HG03442 (cell line): ENCODE measurements around the gene IL12RB2.

Experiments
- ATAC-seq: cut with Tn5 transposase; IDR thresholded peaks from one replicate; pipeline ENCODE4 v1.9.1; 2021; ENCODE audit warnings: mild to moderate bottlenecking, moderate library complexity; ENCODE audit not compliant: unreplicated experiment

IL12RB2 gene, protein sequence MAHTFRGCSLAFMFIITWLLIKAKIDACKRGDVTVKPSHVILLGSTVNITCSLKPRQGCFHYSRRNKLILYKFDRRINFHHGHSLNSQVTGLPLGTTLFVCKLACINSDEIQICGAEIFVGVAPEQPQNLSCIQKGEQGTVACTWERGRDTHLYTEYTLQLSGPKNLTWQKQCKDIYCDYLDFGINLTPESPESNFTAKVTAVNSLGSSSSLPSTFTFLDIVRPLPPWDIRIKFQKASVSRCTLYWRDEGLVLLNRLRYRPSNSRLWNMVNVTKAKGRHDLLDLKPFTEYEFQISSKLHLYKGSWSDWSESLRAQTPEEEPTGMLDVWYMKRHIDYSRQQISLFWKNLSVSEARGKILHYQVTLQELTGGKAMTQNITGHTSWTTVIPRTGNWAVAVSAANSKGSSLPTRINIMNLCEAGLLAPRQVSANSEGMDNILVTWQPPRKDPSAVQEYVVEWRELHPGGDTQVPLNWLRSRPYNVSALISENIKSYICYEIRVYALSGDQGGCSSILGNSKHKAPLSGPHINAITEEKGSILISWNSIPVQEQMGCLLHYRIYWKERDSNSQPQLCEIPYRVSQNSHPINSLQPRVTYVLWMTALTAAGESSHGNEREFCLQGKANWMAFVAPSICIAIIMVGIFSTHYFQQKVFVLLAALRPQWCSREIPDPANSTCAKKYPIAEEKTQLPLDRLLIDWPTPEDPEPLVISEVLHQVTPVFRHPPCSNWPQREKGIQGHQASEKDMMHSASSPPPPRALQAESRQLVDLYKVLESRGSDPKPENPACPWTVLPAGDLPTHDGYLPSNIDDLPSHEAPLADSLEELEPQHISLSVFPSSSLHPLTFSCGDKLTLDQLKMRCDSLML

DNA sequence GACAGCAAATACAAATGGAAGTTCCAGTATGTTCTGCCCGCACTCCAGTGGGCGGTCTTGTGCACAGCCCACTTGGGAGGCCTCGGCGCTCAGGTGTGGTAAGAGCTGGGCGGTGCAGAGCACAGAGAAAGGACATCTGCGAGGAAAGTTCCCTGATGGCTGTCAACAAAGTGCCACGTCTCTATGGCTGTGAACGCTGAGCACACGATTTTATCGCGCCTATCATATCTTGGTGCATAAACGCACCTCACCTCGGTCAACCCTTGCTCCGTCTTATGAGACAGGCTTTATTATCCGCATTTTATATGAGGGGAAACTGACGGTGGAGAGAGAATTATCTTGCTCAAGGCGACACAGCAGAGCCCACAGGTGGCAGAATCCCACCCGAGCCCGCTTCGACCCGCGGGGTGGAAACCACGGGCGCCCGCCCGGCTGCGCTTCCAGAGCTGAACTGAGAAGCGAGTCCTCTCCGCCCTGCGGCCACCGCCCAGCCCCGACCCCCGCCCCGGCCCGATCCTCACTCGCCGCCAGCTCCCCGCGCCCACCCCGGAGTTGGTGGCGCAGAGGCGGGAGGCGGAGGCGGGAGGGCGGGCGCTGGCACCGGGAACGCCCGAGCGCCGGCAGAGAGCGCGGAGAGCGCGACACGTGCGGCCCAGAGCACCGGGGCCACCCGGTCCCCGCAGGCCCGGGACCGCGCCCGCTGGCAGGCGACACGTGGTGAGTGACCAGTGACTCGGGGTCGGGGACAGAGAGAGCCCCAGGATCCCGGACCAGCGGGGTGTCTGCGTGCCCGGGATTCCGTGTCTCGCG is at the start of gene IL12RB2:
TSS of gene IL12RB2 (plus strand) at position 623 of the 810 bp plus-strand sequence. CDS start 12,496 bp downstream, outside the sequence.
- peak; percentile 53 for ATAC-seq

DNA sequence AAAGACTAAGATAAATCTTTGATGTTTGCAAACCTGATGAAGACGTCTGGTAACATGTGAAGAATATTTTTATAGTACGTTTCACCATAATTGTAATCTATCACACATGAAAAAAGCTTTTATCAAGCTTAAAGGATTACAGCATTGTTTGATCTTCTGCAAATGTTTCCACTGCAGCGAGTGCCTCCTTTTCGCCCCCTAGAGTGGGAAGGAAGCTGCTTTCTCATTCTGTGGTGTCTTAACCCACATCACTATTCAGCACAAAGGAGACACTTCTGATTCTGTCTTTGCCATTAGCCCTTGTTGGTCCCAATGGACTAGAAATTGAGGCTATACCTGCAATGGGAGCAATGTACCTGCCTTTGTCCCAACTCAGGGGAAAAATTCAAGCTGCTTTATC is 46.0 kb upstream of the IL12RB2 start:
- no peak for ATAC-seq

DNA sequence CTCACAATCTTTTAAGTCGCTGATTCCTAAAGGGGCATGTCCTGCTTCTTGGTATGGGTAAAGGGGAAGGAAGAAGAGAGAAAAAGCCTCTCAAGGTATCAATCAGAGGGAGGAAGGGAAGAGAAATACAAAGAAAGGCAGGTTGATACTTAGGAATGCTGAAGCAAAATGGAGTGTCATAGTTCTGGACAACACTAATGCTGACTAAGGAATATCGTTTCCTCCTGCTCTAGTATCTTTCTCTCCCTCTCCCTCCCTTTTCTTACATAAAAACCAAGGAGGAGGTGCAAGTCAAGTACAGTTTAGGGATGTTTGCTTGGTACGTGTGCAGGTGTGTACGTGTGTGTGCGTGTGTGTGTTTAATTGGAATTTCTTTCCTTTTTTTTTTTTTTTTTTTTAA is 44.9 kb upstream of the IL12RB2 start:
- no peak for ATAC-seq

DNA sequence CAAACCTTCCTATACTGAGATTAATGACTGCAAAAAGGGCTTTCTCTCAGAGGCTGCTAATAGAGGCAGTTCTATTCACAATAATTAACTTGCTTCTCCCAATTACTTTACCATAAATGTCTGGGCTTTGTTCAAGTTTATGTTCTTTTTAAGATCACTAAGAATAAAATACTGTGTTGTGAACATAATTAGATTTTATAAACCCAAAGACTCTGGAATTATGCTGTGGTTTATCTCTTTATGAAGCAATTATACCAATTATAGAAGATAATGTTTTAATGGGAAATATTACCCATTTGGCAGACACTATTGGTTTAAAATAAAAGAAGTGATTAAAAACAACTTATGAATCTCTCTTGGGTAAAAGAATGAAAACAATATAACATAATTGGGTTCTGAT is 43.5 kb upstream of the IL12RB2 start:
- no peak for ATAC-seq

DNA sequence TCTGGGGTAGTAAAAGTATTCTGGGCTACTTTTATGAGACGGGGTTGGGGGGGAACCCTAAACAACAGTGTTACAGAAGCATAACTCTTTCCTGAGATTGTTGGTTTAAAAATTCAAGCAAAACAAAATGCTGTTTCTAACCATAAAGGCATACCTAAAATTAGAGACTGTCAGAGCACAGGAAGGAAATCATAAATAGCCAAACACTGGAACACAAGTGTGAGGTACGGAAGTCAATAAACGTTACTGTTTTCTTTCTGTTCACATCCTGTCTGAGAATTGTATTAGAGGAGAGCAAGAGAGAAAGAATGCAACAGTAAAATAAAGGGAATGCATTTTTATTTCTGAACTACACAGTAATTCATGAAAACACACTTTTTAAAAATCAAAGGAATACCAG is 42.8 kb upstream of the IL12RB2 start:
- no peak for ATAC-seq

DNA sequence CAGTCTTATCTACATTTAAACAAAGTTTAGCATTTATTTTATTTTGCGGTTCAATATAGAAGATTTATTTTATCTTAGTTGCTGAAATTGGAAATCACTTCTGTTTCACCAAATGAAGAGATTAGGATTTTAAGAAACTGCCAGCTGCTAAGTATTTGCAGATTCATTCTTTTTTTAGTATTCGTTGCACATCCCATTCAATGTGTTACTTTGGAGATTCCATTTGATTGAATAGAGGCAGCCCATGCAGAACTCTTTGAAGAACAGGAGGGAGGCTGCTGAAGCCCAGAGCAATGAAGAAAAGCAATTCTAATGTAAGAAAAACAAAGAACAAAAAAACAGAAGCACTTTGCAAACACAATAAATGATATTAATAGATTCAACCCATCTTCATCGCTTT is 38.6 kb upstream of the IL12RB2 start:
- no peak for ATAC-seq

DNA sequence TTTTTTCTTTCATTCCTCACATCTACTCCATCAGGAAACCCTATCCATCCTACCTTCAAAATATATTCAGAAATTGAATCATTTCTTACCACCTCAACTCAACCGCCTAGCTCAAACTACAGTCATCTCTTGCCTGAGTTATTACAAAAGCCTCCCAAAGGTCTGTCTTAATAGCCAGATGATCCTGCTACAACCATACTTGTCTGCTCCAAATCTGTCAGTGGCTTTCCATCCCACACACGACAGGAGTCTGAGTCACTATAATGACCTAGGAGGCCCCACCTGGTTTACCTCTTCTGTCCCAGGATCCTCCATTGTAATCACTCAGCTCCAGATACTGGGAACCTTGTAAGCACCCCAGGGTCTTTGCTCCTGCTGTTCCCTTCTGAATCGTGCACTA is 37.1 kb upstream of the IL12RB2 start:
- no peak for ATAC-seq

DNA sequence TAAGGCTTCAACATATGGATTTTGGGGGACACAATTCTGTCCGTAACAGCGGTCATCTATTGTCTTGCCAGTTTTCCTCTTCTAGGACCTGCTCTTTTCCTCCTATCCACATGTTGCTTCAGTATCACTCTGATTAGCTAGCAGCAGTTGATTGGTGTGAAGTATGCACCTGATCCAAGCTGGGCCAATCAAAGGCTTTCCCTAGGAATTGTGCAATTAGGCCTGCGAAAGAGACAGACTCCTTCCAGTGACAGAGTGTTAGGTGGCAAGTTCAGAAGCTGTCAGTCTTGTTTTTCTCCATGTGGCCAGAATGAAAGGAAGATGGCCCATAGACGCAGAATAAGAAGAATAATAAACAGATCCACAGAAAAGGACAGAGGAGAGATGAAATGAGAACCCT is 34.1 kb upstream of the IL12RB2 start:
- no peak for ATAC-seq

DNA sequence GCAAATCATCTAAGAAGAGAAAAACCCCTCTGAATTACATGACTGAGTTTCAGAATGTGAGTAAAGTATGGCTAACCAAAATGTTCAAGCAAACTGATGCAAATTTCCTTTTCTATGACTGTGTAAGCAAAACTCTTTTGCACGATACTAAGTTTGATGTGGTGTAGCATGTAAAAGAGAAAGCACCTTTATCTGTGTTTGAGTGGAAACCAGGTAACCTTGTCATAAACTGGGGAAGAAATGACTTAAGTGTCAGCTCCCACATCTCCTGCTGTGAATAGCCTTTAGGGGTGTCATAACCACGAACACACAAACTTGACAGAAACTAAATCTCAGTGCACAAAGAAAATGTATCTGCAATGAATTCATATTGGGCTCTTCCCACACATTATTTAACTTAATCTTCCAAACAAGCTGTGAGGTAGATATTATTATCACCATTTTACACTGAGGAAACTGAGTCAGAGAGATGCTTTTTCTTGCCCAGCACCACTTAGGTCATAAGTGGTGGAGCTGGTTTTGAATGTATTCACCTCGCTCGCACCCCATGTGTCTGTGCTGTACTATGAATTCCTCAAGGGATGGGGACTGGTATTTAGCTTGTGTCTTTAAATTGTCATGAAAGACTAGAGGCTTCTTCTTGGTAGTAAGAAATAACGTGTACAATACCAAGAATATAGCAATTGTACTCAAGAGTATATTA is 32.9 kb upstream of the IL12RB2 start:
- ATAC-seq: peak; percentile 93

DNA sequence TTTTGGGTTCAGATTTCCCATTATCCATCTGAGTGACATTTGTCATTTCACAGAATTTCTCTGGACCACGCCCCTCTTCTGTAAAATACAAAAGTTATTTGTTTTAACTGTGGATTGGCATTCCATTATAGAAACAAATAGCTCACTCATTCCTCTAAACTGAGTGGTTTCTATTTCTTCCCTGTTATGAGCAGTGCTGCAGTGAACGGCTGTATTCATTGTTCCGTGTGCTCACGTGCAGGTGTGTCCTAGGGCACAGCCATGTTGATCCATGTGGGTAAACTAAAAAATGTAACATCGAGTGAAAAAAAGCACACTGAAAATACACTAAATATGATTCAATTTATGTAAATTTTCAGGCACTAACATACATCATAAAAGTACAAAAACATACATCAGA is 27.0 kb upstream of the IL12RB2 start:
- no peak for ATAC-seq

DNA sequence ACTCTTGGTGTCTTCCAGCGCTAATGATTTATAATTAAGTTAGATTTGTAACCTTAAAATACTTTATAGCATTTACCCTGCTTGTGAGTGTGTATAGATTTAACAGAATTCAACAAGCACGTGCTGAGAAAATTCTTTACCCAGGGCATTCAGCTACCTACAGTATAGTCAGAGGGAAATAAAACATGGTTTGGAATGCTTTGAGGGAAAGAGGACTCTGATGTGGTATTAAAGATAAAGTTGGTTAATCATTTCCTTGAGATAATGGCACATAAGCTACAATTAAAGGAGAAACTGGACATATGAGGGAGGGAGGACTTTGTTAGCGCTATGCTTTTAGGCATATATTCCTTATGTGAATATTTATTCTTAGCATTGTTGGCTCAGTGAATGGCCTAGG is 26.4 kb upstream of the IL12RB2 start:
- ATAC-seq: no peak

DNA sequence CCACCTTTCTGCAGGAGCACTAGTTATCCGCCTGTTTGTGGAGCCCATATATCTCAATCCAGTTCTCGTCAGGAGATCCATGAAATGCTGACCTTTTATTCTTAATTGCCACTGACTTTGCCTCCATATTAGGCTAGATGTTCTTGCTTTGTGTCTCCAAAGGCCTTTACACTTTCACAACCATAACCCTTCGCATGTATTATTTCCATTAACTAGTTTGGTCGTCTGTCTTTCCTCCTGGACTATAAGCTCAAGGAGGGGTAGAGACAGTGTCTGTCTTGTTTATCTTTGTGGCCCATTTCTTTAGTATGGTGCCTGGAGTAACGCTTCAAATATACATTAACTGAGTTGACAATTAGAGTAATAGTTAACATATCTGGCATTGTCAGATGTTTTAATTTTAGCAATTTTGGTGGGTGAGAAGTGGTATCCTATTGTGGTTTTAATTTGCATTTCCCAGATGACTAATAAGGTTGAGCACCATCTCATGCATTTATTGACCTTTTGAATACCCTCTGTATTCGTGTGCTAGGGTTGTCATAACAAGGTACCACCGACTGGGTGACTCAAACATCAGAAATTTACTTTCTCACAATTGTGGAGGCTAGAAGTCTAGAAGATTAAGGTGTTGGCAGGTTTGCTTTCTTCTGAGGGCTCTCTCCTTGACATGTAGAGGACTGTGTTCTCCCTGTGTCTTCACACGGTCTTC is 21.7 kb upstream of the IL12RB2 start:
- ATAC-seq: peak; percentile 97

DNA sequence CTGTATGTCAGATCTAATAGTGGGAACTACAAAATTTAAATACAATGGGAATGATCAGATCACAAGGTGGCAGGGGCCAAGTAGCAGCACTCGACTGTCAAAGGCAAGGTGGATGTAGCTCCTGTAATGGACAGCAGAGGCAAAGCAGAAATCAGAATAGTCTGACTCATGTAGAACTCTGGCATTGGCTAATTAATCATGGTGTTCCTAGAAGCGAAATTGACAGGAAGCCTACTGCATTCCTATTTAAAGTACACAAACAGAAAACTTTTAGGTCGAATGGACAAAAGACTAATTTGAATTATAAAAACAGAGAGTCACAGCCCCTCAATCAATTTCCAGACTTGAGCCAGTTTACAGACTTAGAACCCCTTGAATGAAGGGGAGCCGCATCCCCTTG is 17.4 kb upstream of the IL12RB2 start:
- ATAC-seq: no peak

DNA sequence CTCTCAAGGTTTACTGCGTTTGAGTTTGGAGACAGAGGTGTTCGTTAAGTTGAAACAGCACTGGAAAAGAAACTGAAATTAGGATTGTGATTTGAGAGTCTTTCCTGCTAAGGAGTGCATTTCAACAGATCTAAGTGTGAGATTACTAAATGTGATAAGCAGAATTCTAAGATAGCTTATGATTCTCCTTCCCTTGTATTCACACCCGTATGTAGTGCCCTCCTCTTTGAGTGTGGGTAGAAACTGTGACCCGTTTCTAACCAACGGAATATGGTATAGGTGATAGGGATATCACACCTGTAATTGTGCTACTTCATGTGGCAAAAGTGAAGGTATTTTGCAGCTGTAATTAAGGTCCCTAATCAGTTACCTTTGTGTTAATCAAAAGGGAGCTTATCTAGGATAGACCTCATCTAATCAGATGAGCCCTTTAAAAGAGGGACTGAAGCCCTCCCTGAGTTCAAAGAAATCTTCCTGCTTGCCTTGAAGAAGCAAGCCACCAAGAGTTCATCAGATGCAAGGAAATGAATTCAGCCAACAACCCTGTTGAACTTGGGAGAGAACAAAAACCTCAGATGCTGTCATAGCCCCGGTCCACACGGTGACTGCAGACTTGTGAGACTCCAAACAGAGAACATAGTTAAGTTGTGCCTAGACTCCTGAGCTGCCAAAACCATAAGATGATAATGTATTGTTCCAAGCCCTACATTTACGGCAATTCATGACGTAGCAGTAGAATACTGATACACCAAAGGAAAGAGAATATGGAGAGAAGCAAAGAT is 12.6 kb upstream of the IL12RB2 start:
- no peak for ATAC-seq

DNA sequence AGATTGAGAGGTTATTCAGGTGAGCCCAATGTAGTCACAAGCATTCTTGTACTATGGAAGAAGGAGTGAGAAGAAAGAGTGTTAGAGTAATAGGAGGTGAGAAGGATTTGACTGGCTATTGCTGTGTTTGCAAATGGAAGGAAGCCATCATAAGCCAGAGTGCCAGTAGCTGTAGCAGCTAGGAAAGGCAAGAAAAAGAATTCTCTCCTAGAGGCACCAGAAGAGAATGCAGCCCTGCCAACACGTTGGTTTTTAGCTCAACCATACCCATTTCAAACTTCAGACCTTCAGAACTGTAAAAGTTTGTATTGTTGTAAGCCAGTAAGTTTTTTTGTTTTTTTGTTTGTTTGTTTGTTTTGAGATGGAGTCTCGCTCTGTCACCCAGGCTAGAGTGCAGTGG is 8.9 kb upstream of the IL12RB2 start:
- ATAC-seq: no peak

DNA sequence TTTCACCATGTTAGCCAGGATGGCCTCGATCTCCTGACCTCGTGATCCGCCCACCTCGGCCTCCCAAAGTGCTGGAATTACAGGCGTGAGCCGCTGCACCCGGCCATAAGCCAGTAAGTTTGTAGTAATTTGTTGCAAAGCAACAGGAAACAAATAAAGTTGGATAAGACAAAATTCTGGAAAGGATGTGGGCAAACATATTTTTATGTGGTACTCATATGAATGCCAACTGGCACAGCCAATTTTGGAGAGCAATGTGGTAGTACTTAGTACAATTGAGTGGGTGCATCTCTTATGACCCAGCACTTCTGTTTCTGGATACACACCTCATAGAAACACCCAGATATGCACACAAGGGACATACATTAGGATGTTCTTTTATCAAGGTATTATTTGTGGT is 8.4 kb upstream of the IL12RB2 start:
- no peak for ATAC-seq

DNA sequence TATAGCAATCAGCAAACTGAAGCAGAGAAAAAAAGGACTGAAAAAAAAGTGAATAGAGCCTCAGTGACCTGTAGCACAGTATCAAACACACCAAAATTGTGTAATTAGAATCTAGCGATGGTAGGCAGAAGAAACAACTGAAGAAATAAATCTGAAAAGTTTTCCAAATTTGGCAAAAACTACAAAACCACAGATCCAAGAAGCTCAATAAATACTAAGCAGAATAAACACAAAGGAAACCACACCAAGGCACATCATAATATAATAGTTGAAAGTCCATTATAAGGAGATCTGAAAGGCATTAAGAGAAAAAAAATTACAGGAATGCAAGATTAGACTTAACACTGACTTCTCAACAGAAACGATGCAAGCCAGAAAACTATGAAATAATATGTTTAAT is 7.1 kb upstream of the IL12RB2 start:
- no peak for ATAC-seq

DNA sequence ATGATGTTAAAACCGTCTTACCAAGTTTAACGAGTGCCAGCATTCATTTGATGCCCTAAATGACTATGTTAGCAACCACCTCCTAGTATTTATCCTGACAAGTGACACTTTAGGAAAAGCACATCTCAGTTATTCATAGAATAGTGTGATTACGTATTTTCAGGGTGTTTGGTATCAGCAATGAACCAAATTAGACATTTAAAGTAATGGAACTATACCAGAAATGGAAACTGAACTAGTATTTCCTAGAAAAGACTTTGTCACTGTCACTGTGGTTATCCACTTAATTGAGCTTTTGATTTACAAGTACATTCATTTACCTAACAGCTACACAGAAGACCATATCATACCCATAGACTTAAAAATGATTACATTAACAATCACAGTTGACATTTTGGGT is 3.6 kb upstream of the IL12RB2 start:
- ATAC-seq: no peak

DNA sequence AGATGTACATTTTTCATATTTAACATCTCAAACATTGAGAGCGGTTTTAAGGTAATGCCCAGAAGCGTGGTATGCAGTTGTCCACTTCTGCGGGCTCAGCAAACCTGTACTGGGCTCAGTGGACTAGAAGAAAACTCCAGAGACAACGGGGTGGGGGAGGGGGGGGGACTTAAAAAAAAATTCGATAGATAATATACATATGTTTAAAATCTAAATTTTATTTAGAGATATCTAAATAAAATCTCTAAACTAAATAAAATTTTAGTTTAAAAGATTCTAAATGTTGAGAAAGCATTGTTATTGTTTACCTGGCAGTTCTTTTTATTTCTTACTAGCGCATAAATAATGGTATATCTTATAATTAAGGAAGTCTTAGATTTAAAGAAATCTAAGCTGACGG is 1.1 kb upstream of the IL12RB2 start:
- ATAC-seq: no peak
